MV-4-11 (cell line): ENCODE data around the gene VCAN.
"Not testable (repeated sequence)": the region's sequence is repeated elsewhere in the genome, so short reads cannot be mapped to it uniquely, and the experiment has no call there.

Source experiments
- DNase-seq: peaks from one replicate; lab custom pipeline; 2025; lab: John Stamatoyannopoulos, UW

VCAN gene

DNA sequence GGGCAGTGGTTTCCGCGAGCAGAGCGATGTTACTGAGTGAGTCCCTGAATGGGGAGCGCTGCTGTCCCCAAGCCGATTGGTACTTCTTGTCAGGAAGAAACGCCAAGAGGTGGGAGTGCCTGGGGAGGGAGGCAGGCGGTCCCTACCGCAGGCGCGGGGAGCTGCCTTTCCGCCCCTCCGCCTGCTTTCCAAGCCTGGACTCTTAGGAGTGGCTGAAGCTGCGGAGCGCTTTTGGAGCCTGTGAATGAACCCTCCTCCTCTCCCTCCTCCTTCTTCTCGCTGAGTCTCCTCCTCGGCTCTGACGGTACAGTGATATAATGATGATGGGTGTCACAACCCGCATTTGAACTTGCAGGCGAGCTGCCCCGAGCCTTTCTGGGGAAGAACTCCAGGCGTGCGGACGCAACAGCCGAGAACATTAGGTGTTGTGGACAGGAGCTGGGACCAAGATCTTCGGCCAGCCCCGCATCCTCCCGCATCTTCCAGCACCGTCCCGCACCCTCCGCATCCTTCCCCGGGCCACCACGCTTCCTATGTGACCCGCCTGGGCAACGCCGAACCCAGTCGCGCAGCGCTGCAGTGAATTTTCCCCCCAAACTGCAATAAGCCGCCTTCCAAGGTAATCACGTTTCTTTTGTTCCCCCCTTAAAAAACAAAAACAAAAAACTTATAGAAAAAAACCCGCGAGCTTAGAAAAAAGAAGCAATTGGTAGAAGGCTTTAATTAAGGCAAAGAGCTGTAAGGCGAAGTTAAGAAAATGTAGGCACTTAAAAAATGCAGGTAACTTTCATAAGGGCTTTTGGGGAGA, at the start of gene VCAN:
TSS of gene VCAN (plus strand) at position 340 of the 808 bp plus-strand sequence. CDS start 11,775 bp downstream, outside the sequence.
- DNase-seq = no peak

DNA sequence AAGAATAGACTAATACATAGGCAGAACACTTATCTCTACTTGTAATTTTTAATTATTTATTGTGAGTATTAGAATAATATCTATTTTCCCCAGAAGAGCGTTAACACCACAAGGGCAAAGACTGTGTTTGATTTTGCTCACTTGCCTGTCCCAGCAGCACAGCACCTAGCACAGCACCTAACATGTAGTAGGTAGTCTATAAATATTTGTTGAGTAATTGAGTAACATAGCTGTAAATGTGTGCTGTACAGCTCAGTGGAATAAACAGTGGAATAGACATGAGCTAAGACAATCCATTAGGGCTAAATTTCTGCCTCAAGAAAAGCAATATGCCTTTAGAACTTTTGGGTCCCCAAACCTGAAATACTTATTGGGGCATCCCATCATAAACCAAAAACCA, 49.3 kb upstream of the VCAN start:
- DNase-seq = no peak

DNA sequence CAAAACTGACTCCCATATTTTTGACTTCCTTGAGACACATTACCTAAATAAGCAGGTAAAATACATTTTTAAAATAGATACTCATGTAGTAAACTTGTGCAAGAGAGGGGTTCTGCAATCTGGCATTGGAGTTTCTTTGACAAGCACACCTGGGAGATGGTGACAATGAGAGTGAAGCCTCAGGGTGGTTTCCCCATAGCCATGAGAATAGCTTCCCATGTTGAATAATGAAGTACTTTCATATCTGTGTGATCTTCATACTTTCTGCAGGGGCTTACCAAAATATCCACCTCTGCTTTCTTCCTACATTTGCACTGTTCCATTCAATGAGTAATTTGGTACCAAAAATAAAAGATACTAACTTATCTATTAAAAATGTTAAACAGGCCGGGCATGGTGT, 44.7 kb upstream of the VCAN start:
- DNase-seq = no peak

DNA sequence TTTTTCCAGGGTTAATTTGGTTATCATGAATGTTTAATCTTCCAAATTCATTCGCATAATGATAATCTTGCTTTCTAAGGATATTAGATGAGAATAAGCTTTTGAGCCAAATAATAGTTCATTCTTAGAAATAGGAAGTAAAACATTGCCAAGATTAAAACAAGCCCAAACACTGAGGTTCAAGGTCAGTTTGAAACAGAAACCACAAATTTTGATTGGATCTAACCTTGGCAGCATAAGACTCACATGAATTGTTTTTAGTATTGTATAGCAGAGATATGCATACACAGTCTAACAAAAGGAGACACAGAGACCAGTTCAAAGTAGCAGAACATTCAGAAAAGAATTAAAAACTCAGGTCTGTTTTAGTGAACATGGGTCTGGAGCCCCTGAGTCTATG, 43.4 kb upstream of the VCAN start:
- no peak for DNase-seq

DNA sequence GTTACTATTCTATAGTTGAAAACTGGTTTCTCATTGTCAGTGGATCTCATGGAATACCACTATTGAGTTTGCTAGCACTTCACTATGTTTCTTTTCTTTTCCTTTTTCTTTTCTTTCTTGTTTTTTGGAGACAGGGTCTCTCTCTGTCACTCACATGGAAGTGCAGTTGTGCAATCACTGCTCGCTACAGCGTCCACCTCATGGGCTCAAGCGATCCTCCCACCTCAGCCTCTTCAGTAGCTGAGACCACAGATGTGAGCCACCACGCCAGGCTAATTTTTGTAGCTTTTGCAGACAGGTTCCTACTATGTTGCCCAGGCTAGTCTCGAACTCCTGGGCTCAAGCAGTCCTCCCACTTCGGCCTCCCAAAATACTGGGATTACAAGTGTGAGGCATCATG, 42.7 kb upstream of the VCAN start:
- no peak for DNase-seq

DNA sequence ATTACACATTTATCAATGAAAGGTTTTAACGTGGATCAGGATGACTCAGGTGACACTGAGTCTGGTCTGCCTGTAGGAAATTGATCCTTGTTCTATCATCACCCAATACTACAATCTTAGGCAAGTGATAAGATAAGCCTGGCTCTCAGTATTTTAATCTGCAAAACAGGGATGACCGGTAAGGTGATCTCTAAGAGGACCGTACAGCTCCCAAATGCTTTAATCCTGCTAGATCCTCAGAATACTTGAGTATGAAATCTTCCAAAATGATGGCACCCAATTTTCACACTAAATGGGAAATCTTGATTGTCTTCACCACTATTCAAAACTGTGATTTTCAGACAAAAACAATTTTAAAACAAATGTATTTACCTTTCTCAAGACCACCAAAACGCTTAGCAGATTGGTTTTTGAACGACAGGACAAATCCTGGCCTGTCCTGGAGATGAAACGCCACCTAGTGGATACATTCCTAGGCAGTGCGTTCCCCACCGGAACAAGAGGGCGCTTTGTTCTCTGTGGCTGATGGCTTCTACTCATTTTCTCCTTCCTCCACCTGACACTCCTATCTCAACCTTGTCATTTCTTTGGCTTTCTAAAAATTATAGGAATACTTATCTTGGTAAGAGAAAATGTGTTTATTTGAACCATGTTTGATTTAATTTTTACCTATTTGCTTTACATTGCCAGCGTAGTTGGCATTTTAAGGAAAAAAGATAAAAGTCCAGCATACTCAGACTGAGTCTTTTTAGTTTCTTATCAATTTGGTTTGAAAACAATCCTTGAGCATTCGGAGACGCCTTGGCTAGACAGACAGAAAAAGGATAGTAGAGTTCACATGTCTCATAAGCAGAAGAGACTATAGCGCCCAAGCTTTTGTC, 41.2 kb upstream of the VCAN start:
- peak; percentile 24 for DNase-seq

DNA sequence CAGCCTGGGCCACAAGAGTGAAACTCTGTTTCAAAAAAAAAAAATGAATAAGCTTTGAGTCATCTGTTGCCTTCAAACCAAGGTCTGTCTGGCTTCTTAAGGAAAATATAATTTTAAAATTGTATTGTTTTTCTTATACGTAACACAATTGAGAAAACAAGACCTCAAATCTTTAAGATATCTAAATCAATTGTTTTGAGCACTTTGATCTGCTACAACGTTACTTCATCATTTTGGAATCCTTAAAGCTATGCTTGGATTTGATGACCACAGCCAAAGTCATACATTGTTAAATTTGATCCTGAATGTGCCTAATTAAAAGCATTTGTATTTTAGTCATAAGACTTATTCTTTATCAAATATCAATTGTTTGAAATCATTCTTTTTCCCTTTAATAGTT, 37.7 kb upstream of the VCAN start:
- no peak for DNase-seq

DNA sequence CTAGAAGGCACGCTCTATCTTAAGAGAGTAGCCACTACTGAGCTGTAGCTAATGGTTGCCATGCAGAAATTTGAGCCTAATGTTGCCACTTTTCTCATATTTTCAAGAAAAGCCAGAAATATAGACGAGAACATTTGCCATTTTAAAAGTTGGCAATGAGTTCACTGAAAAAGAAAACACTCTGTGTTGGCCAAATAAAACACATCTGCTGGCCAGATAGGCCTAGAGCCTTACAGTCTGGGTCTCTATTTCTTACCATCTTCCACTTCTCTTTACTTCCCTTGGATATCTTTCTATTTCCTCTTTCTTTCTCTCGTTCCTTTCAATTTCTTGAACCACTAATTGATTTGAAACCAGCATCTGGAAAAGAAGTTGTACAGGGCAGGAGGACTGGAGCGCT, 36.6 kb upstream of the VCAN start:
- peak; percentile 9 for DNase-seq

DNA sequence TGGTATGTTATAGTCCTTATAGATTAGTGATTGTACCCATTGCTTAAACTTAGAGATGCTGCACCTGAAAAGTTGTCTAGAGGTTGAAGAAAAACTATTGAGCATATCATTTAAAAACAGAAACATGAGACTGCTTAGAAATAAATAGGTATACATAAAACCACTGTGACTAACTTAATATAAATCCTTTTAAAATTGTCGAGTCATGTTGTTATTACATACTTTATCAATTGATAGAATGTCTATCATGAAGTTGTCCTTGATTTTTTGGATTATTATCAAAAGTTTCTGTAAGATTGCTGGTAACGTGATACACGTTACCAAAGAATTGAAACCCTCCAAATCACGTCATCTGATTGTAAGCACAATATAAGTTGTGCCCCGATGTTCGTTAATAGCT, 35.3 kb upstream of the VCAN start:
- DNase-seq = no peak

DNA sequence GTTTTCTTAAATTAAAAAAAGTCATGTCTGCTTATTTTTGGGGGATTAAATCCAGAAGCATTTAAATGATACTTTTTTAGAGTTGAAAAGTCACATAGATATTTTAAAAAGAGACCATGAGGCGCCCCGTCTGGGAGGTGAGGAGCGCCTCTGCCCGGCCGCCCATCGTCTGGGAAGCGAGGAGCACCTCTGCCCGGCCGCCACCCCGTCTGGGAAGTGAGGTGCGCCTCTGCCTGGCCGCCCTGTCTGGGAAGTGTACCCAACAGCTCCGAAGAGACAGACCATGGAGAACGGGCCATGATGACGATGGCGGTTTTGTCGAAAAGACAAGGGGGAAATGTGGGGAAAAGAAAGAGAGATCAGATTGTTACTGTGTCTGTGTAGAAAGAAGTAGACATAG, 33.8 kb upstream of the VCAN start:
- not testable (repeated sequence) for DNase-seq

DNA sequence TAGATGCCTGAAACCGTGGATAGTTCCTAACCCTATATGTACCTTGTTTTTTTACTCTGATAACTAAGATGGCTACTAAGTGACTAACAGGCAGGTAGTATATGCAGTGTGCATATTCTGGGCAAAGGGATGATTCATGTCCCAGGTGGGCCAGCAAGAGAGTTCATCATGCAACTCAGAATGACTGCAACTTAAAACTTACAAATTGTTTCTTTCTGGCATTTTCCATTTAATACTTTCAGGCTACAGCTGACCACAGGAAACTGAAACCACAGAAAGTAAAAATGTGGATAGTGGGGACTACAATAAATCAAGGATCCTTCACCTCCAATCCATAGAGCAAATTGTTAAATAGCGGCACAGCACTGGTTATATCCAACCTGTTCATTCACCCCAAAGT, 30.7 kb upstream of the VCAN start:
- DNase-seq = peak; percentile 30

DNA sequence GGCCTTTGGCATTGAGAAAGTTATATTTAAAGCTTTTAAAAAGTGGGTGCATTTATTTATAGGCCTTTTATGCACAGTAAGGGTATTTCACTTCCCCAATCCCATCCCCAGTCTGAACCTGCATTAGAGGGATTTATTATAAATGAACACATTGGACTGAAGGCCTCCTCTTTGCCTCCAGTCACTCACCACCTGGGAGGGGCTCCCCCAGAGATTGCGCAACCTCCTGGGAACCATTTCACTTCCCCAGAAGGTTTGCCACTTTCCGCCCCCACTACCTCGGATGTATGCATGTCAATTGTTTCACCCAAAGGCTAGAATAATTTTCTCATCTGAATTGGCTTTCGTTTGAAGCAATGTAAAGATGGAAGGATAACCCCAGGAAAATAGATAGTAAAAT, 29.8 kb upstream of the VCAN start:
- peak; percentile 67 for DNase-seq

DNA sequence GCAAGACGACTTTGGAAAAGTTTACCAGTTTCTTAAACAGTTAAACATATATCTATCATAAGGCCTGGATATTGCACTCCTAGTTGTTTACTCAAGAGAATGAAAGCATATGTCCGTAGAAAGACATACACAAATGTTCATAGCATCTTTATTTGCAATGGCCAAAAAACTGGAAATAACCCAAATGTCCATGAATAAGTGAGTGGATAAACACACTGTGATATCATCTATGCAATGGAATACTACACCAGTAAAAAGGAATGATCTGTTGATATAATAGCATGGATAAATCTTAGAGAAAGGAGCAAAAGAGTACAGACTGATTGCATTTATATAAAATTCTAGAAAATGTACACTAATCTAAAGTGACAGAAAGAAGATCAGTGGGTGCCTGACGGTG, 28.0 kb upstream of the VCAN start:
- DNase-seq = no peak

DNA sequence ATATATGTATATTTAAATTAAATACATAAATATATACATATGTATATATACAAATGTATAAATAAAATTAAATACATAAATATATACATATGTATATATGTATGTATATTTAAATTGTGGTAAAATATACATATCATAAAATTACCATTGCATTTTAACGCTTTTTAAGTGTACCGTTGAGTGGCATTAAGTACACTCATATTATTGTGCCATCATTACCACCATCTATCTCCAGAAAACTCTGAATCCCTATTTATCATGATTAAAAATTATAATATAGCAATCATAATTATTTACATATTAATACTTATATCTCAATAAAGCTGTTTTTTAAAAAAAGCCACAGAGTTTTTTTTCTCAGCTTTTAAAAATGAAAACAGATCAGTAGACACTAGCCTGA, 27.1 kb upstream of the VCAN start:
- no peak for DNase-seq

DNA sequence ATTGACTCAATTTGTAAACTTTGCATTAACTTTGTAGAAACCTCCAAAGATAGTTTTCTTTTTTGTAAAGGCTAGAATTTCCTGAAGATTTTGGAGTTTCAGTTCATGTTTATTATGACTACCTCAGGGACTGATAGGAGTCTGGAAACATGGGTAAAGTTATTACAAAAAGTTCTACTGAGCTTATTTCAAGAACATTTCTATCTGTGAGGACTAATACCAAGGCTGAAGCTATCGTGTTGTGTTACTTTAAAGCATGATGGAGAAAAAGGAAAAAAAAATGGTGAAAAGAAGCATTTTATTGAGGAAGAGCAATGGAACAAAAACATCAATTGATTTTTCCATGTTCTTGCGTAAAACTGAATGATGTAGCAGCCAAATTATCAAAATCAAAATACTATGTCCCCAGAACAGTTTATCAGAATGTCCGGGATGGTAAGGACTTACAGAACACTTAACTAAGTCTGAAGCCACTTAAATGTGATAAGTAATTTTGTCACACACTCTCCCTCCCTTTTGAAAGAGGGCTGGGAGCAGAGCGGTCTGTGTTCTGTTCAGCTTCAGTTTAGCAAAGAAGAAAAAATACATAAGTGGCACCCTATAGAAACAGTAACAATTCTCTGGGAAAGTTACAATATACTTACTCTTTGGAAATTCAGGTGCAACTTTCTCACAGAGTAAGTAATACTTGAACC, 25.1 kb upstream of the VCAN start:
- DNase-seq = no peak

DNA sequence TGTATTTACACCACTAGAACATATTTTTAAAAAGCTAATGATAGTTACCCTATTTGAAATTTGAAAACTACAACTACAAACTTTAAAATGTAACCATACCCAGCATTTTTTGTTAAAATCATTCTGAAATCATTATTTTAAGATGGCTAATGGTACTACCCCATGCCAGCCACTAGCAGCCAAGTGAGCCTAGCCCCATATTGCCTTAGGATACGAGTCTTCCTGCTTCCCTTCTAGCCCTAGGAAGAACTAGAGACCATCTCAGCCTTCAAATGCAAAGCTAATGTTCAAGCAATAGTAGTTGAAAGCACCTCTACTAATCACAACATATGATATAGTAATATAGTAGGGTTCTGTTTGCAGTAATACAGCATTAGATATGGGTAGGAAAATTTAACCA, 24.0 kb upstream of the VCAN start:
- DNase-seq = no peak

DNA sequence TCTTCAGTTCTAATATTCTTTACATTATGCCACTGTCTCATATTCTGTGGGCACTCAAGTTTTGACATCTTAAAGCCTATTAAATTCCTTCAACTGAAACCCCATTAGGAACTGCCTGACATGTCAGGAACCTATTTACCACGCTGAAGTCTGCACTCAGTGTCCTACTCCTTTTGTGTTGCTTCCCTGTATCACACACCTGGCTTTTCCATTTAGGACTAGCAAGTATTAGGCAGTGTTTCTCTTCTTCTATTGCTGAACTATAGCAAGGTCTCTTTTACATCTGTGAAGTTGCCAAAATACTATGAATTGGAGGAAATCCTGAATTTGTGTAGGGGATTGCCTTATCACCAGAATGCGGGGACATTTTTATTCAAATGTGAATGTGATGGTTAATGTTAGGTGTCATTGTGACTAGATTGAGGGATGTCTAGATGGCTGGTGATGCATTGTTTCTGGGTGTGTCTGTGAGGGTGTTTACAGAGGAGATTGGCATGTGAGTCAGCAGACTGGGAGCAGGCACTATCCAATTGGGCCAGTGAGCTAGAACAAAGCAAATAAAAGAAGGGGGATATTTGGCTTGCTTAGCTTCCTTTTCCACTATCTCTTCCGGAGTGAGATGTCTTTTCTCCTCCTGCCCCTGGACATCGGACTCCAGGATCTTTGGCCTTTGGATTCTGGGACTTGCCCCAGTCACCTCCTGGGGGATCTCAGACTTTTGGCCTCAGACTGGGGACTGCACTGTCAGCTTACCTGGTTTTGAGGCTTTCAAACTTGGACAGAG, 21.2 kb upstream of the VCAN start:
- DNase-seq = no peak

DNA sequence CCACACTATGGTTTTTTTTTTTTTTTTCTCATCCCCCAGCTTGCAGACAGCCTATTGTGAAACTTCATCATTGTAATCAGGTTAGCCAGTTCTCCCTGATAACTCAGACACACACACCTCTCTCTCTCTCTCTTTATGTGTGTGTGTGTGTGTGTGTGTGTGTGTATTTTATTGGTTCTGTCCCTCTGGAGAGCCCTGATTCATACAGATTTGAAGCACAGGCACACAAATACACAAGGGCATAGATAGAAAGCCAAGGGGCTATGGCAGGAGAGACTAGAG, 20.6 kb upstream of the VCAN start:
- DNase-seq = no peak

DNA sequence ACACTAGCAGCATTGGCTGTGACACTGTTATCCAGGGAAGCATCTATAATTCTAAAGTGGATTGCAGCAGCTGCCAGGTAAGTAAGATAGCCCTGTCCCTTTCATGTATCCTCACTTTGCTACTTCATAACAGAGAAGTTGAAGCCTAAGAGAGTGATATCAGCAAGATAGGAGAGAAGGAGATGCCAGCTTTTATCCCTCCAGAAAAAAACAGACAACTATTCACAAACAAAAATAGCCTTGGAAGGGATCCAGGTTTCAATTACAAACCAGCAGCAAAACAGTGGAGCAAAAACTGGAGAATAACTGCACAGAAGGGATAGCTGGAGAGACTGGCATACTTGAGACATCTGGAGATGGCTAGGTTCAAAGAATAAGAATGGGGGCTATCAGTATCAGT, 19.6 kb upstream of the VCAN start:
- DNase-seq = no peak

DNA sequence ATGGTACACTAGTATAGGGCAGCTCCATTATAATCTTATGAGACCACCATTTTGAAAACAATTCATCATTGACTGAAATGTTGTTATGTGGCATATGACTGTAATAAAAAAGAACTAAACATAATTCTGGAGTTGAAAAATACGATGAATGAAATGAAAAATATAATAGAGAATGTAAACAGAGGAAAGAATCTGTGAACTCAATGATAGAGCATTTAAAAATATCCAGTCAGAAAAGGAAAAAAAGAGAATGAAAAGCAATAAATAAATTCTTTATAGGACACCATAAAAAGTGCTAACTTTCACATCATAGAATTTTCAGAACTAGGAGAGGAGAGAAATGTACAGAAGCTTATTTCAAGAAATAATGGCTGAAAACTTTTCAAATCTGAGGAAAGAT, 17.6 kb upstream of the VCAN start:
- no peak for DNase-seq

DNA sequence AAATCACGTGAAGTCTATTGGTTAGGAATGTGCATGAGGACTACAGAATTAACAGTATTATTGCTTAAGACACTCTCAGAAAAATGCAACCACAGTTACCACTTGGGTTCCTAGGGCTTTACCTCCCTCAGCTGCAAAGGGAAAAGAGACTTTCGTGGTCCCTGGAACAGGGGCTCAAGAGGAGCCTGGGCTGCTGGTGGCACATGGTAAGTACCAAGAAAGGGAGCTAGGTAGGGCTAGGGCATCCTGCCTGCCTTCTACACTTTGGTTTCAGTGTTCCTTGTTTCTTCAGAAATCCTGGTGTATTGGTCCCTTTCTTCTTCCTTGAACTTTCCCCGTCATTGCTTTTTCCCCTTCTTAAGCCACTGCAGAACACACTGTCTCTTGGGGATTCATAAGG, 7.3 kb upstream of the VCAN start:
- DNase-seq = no peak

DNA sequence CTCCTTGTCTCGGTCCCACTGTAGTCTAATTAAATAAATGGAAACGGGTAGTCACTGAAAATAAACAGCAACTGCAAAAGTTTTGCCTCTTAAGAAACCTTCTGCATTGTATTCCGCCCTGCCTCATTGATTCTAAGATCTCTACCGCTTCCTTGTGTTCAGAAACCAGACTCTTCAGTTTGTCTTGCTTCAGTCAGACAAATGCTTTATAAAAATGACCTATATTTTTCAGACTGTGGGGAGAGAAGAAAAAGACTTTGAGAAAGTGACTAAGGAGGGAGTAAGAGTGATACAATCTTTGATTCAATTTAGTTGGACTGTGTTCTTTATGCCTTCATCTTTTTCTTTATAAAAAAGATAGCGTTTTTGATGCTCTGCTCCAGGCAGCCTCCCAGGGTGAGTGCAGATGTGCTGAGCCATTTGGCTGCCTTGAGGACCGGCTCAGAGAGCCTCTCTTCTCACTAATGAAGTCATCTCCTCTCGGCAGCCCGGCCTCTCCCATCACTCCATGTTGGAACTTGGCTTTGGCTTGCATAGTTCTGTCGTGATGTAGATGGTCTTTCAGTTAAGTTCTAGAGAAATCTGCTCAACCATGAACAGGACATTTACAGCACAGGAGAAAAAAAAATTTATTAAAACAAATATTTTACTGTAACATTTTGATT, 4.0 kb upstream of the VCAN start:
- DNase-seq = no peak
